HepG2 (cell line): ENCODE data around the gene PUDP. TPM values are rescaled to one million over a fixed set of nuclear protein-coding genes. Genes with fewer than 3 reads are reported as not detected.

Experiments
- ATAC-seq: fragments of 200-7000 bp; cut with Tn5 transposase; 3 replicates; pipeline ENCODE4 v1.9.1; 2020; ENCODE audit warnings: mild to moderate bottlenecking, moderate library complexity
- BruUV-seq: library from RNA; stranded (reverse); fragments of 400-500 nt; replicated peaks from 2 replicates; lab custom pipeline; 2021; lab: Mats Ljungman, UMichigan
- CTCF ChIA-PET: fragments of 300-600 bp; formaldehyde crosslinking; extraction: SDS; loops from one replicate; lab custom pipeline; 2021; ENCODE audit warnings: low total read pairs, inconsistent platforms, low intra/inter-chr PET ratio; lab: Yijun Ruan, JAX
- POLR2A ChIA-PET: fragments of 350-600 bp; sonication (Branson Sonifier 250); formaldehyde crosslinking; loops from one replicate; lab custom pipeline; 2020; ENCODE audit warnings: antibody characterized with exemption, inconsistent platforms; lab: Yijun Ruan, JAX
- DNase-seq: peaks from one replicate; pipeline ENCODE4 v3.0.0-alpha.2; 2015; ENCODE audit warnings: low spot score
- FAIRE-seq: peaks from 3 replicates; lab custom pipeline; 2011; peaks lifted over from hg19 to GRCh38; lab: Jason Lieb, UNC
- H2AFZ ChIP-seq: one replicate; pipeline ENCODE4 v1.6.1; 2011; ENCODE audit warnings: low read length, inconsistent platforms
- H3K27ac ChIP-seq: fragments of 300-600 bp; 3 replicates; pipeline ENCODE4 v1.8.0; 2011; ENCODE audit warnings: mixed run types, mild to moderate bottlenecking, mixed read lengths, low read length, inconsistent platforms; ENCODE audit not compliant: insufficient read depth; ENCODE audit errors: extremely low read length
- H3K27me3 ChIP-seq, 2 experiments: fragments of 200-600 bp in 1 of 2; 2 replicates in 1 of 2; 3 replicates in 1 of 2; pipeline versions ENCODE4 v1.6.0 to v1.8.0; 2011; ENCODE audit warnings: low read length in 2 of 2, mild to moderate bottlenecking in 2 of 2, moderate library complexity in 2 of 2, inconsistent platforms in 1 of 2; ENCODE audit not compliant: insufficient read depth in 2 of 2, control insufficient read depth in 1 of 2
- H3K36me3 ChIP-seq, 2 experiments: fragments of 200-600 bp in 1 of 2; replicated peaks in 1 of 2; 2 replicates in 1 of 2; 3 replicates in 1 of 2; pipeline versions ENCODE4 v1.5.1 to v1.8.0; 2011; ENCODE audit warnings: low read length in 2 of 2, inconsistent platforms in 1 of 2; ENCODE audit not compliant: insufficient read depth in 2 of 2, control insufficient read depth in 1 of 2
- H3K4me1 ChIP-seq: 2 replicates; pipeline ENCODE4 v1.5.1; 2012; ENCODE audit warnings: low read length, inconsistent platforms; ENCODE audit not compliant: insufficient read depth
- H3K4me2 ChIP-seq: 2 replicates; pipeline ENCODE4 v1.6.0; 2011; ENCODE audit warnings: low read depth, low read length, inconsistent platforms
- H3K4me3 ChIP-seq, 3 experiments: fragments of 200-600 bp in 1 of 3; sonication (generic), shearing (Covaris generic) in 1 of 3; replicated peaks in 1 of 3; 2 replicates each; pipeline ENCODE4 v1.5.1; 2011 to 2016; ENCODE audit warnings: low read length in 3 of 3, inconsistent platforms in 2 of 3, low read depth in 2 of 3, mild to moderate bottlenecking in 2 of 3, control low read depth in 1 of 3, mixed read lengths in 1 of 3; ENCODE audit not compliant: insufficient read depth in 1 of 3
- H3K79me2 ChIP-seq: one replicate; pipeline ENCODE4 v1.6.1; 2011; ENCODE audit warnings: low read length, inconsistent platforms; ENCODE audit not compliant: insufficient read depth
- H3K9ac ChIP-seq: 2 replicates; pipeline ENCODE4 v1.6.0; 2011; ENCODE audit warnings: mild to moderate bottlenecking, low read depth, low read length, inconsistent platforms; ENCODE audit not compliant: insufficient read depth
- H3K9me3 ChIP-seq: 2 replicates; pipeline ENCODE4 v1.5.1; 2012; ENCODE audit warnings: mild to moderate bottlenecking, low read length
- H4K20me1 ChIP-seq: 2 replicates; pipeline ENCODE4 v1.6.0; 2011; ENCODE audit warnings: inconsistent platforms, mild to moderate bottlenecking, low read length, moderate library complexity; ENCODE audit not compliant: insufficient read depth
- NCOA2 ChIP-seq: sonication (generic); formaldehyde crosslinking; IDR thresholded peaks from 2 replicates; pipeline ENCODE4 v1.8.0; 2022; ENCODE audit warnings: inconsistent platforms
- NFIB ChIP-seq: sonication (generic); formaldehyde crosslinking; IDR thresholded peaks from 2 replicates; pipeline ENCODE4 v1.9.0; 2021; ENCODE audit warnings: missing genetic modification reagents, mild to moderate bottlenecking, borderline replicate concordance
- RORA ChIP-seq: sonication (generic); formaldehyde crosslinking; IDR thresholded peaks from 2 replicates; pipeline ENCODE4 v1.5.0; 2020; ENCODE audit warnings: mild to moderate bottlenecking, missing genetic modification reagents, moderate library complexity
- SAP130 ChIP-seq: IDR thresholded peaks from 2 replicates; pipeline ENCODE4 v1.6.1; 2016; ENCODE audit warnings: low read depth
- TCF7L2 ChIP-seq: IDR thresholded peaks from 2 replicates; pipeline ENCODE4 v1.6.1; 2011; ENCODE audit warnings: mild to moderate bottlenecking, low read depth, low read length, moderate library complexity
- ZMAT3 ChIP-seq: sonication (generic); formaldehyde crosslinking; conservative IDR thresholded peaks from 2 replicates; pipeline ENCODE4 v1.7.0; 2021; ENCODE audit warnings: missing genetic modification reagents
- ZNF496 ChIP-seq: sonication (generic); formaldehyde crosslinking; IDR thresholded peaks from 2 replicates; pipeline ENCODE4 v1.8.1; 2023; ENCODE audit warnings: mild to moderate bottlenecking, moderate library complexity, missing genetic modification reagents; ENCODE audit not compliant: insufficient replicate concordance
- ZNF670 ChIP-seq: sonication (generic); formaldehyde crosslinking; IDR thresholded peaks from 2 replicates; pipeline ENCODE4 v1.8.0; 2022; ENCODE audit warnings: mild to moderate bottlenecking, missing genetic modification reagents, borderline replicate concordance
- WGBS: methylation state at CpG from one replicate; pipeline ENCODE4 v1.1.6; 2017; ENCODE audit warnings: low lambda C conversion rate; 5-methylcytosine and 5-hydroxymethylcytosine counted together
- in situ Hi-C: cut with HindIII; loops from 2 replicates; pipeline ENCODE4 v1.10.0; 2017; ENCODE audit warnings: low pct_unique_long_range_greater_than_20kb; ENCODE audit not compliant: extremely low pct_ligation_motif_present
- intact Hi-C: fragments of 100-400 bp; cut with micrococcal nuclease; formaldehyde crosslinking; loops from one replicate; pipeline ENCODE4 v1.10.0; 2022; ENCODE audit not compliant: unreplicated experiment
- polyA plus RNA-seq, 8 experiments: library from polyadenylated mRNA; depleted of rRNA in 3 of 8; stranded (reverse) in 7 of 8; unstranded in 1 of 8; fragments of >200 nt; fragmentation: Illumina TruSeq in 4 of 8; extraction: Trizol in 4 of 8; gene quantifications; 2 replicates each; pipeline versions ENCODE4 v1.2.1 to v1.2.3, GENCODE V29; 2011 to 2016; ENCODE audit warnings: low read depth in 4 of 8, missing spikeins in 1 of 8, mixed read lengths in 1 of 8; ENCODE audit not compliant: insufficient read depth in 1 of 8
- total RNA-seq, 5 experiments: library from RNA; depleted of rRNA; stranded (reverse); fragments of >200 nt; fragmentation: Illumina TruSeq; extraction: Trizol; gene quantifications; 2 replicates each; pipeline ENCODE4 v1.2.3, GENCODE V29; 2016; ENCODE audit warnings: low read depth in 1 of 5
- TF ChIP-seq, protein P1 (sequence below): sonication (generic); formaldehyde crosslinking; IDR thresholded peaks from 2 replicates; pipeline ENCODE4 v1.4.0; 2020; ENCODE audit warnings: missing genetic modification reagents
- TF ChIP-seq, protein P2 (sequence below): sonication (generic); formaldehyde crosslinking; IDR thresholded peaks from 2 replicates; pipeline ENCODE4 v1.4.0; 2020; ENCODE audit warnings: low read depth, mild to moderate bottlenecking, missing genetic modification reagents
- TF ChIP-seq, protein P3 (sequence below): sonication (generic); formaldehyde crosslinking; IDR thresholded peaks from 2 replicates; pipeline ENCODE4 v1.4.0; 2020; ENCODE audit warnings: missing genetic modification reagents
- TF ChIP-seq, protein P4 (sequence below): sonication (generic); formaldehyde crosslinking; conservative IDR thresholded peaks from 2 replicates; pipeline ENCODE4 v1.4.0; 2020; ENCODE audit warnings: missing genetic modification reagents
- TF ChIP-seq, protein P5 (sequence below): IDR thresholded peaks from 2 replicates; pipeline ENCODE4 v1.6.1; 2012; ENCODE audit warnings: low read depth, low read length, improper control_type of control experiment
- TF ChIP-seq, protein P6 (sequence below): sonication (generic); formaldehyde crosslinking; IDR thresholded peaks from 2 replicates; pipeline ENCODE4 v1.9.0; 2021; ENCODE audit warnings: missing genetic modification reagents, borderline replicate concordance

The PUDP gene
- total and polyA plus RNA-seq, 2 of the 13 experiments (the other 11 are each of a cell fraction or from before 2014, with no cell fraction given) = 7.5 to 23.5 TPM

DNA sequence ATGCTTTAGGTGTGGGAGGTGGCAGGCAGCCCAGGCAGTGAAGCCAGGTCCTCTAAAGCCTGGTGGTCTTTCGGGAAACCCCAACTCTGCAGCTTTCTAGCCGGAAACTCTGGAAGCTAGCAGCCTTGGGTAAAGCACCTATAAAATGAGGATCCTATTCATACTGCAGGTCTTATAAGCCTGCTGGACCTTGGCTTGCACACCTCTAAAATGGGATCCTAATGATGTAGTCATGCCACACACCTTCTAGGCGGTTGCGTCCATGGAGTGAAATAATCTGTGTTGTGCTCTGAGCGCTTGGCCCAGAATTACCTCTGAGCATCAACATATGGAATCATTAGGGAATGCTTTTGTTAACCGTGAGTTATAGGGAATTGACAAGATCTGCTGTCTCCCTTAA lies 36.4 kb downstream of the PUDP start:
- Histone ChIP-seq H3K9ac (no peak overlapping the region), H3K36me3 (no peaks in the 10 kb centered on the region), H3K27ac (no peak overlapping the region), H3K4me3 (no peak overlapping the region), H3K4me1 (peaks cover 9% of the 10 kb centered on the region), H3K27me3 (no peaks in the 10 kb centered on the region), H3K79me2 (no peaks in the 10 kb centered on the region), H3K4me2 (no peak overlapping the region), H4K20me1 (no peaks in the 10 kb centered on the region), H2AFZ (no peak overlapping the region), H3K9me3 (no peaks in the 10 kb centered on the region)
- ChIA-PET CTCF (no interaction called here), POLR2A (no interaction called here)
- ATAC-seq = no peak
- in situ Hi-C loops (no loop called here), intact Hi-C loops (no loop called here)
- DNase-seq = no peak
- FAIRE-seq = no peak
- 44% methylated on average over 2 of the region's 6 CpGs for WGBS
- BruUV-seq = no TSS peak
- no peak for TF ChIP-seq NFIB (CRISPR knock-in tag)
- TF ChIP-seq RORA (CRISPR knock-in tag) = no peak
- TF ChIP-seq, protein P1, sequence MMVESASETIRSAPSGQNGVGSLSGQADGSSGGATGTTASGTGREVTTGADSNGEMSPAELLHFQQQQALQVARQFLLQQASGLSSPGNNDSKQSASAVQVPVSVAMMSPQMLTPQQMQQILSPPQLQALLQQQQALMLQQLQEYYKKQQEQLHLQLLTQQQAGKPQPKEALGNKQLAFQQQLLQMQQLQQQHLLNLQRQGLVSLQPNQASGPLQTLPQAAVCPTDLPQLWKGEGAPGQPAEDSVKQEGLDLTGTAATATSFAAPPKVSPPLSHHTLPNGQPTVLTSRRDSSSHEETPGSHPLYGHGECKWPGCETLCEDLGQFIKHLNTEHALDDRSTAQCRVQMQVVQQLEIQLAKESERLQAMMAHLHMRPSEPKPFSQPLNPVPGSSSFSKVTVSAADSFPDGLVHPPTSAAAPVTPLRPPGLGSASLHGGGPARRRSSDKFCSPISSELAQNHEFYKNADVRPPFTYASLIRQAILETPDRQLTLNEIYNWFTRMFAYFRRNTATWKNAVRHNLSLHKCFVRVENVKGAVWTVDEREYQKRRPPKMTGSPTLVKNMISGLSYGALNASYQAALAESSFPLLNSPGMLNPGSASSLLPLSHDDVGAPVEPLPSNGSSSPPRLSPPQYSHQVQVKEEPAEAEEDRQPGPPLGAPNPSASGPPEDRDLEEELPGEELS = no peak
- TF ChIP-seq NCOA2 (CRISPR knock-in tag) = no peak
- TF ChIP-seq TCF7L2 = no peak
- TF ChIP-seq ZNF496 (CRISPR knock-in tag) = no peak
- no peak for TF ChIP-seq SAP130 (CRISPR knock-in tag)
- TF ChIP-seq, protein P2, sequence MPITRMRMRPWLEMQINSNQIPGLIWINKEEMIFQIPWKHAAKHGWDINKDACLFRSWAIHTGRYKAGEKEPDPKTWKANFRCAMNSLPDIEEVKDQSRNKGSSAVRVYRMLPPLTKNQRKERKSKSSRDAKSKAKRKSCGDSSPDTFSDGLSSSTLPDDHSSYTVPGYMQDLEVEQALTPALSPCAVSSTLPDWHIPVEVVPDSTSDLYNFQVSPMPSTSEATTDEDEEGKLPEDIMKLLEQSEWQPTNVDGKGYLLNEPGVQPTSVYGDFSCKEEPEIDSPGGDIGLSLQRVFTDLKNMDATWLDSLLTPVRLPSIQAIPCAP (CRISPR knock-in tag) = no peak
- TF ChIP-seq, protein P3, sequence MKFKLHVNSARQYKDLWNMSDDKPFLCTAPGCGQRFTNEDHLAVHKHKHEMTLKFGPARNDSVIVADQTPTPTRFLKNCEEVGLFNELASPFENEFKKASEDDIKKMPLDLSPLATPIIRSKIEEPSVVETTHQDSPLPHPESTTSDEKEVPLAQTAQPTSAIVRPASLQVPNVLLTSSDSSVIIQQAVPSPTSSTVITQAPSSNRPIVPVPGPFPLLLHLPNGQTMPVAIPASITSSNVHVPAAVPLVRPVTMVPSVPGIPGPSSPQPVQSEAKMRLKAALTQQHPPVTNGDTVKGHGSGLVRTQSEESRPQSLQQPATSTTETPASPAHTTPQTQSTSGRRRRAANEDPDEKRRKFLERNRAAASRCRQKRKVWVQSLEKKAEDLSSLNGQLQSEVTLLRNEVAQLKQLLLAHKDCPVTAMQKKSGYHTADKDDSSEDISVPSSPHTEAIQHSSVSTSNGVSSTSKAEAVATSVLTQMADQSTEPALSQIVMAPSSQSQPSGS (CRISPR knock-in tag) = no peak
- TF ChIP-seq ZNF670 (CRISPR knock-in tag) = no peak
- TF ChIP-seq, protein P4, sequence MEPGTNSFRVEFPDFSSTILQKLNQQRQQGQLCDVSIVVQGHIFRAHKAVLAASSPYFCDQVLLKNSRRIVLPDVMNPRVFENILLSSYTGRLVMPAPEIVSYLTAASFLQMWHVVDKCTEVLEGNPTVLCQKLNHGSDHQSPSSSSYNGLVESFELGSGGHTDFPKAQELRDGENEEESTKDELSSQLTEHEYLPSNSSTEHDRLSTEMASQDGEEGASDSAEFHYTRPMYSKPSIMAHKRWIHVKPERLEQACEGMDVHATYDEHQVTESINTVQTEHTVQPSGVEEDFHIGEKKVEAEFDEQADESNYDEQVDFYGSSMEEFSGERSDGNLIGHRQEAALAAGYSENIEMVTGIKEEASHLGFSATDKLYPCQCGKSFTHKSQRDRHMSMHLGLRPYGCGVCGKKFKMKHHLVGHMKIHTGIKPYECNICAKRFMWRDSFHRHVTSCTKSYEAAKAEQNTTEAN (CRISPR knock-in tag) = no peak
- TF ChIP-seq, protein P5, sequence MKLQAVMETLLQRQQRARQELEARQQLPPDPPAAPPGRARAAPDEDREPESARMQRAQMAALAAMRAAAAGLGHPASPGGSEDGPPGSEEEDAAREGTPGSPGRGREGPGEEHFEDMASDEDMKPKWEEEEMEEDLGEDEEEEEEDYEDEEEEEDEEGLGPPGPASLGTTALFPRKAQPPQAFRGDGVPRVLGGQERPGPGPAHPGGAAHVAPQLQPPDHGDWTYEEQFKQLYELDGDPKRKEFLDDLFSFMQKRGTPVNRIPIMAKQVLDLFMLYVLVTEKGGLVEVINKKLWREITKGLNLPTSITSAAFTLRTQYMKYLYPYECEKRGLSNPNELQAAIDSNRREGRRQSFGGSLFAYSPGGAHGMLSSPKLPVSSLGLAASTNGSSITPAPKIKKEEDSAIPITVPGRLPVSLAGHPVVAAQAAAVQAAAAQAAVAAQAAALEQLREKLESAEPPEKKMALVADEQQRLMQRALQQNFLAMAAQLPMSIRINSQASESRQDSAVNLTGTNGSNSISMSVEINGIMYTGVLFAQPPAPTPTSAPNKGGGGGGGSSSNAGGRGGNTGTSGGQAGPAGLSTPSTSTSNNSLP = no peak
- TF ChIP-seq, protein P6, sequence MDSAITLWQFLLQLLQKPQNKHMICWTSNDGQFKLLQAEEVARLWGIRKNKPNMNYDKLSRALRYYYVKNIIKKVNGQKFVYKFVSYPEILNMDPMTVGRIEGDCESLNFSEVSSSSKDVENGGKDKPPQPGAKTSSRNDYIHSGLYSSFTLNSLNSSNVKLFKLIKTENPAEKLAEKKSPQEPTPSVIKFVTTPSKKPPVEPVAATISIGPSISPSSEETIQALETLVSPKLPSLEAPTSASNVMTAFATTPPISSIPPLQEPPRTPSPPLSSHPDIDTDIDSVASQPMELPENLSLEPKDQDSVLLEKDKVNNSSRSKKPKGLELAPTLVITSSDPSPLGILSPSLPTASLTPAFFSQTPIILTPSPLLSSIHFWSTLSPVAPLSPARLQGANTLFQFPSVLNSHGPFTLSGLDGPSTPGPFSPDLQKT (CRISPR knock-in tag) = no peak
- TF ChIP-seq ZMAT3 = no peak
- TF ChIP-seq, all 625 proteins: peak for 0
